Left cardiac atrium (tissue), 4 donors: ENCODE measurements around the gene MOSMO. TPM values are rescaled to one million over a fixed set of nuclear protein-coding genes. Genes with fewer than 3 reads are reported as not detected.
A peak's percentile ranks its signal among the peaks of the same experiment; 100 is the strongest.
"Not testable (repeated sequence)": the region's sequence is repeated elsewhere in the genome, so short reads cannot be mapped to it uniquely, and the experiment has no call there.

ENCODE experiments used
- ATAC-seq, 2 donors: fragments of 200-7000 bp; cut with Tn5 transposase; one replicate each; pipeline ENCODE4 v1.9.1; 2020; ENCODE audit warnings: mild to moderate bottlenecking in 2 of 2, moderate library complexity in 2 of 2
- DNase-seq: peaks from one replicate; pipeline ENCODE4 v3.0.0-alpha.2; 2020
- intact Hi-C, 2 donors: fragments of 100-400 bp; cut with DNase I; formaldehyde crosslinking; loops; one replicate each; pipeline versions ENCODE4 v1.14.1 to v1.15.1; 2022 to 2023
- total RNA-seq, 2 donors: library from RNA; stranded (reverse); fragmentation: NEBNext Ultra II Directional; extraction: Animal tissue kit (Norgen Biotek cat#: 25700); gene quantifications; one replicate each; pipeline ENCODE4 v1.2.1, GENCODE V29; 2021
- donor health status: DM: no; HTN: yes; CAD: no.
- donor health status: DM: no; HTN: yes; CAD: no; lungs with severe emphysema.
- donor health status: DM: yes; HTN: yes; CAD: no.
- donor health status: Dilated cardiomyopathy.

The MOSMO gene
- total RNA-seq, 2 donors from 2014 or later: 10.3 to 12.7 TPM

- DNase-seq (peak; percentile 48), ATAC-seq (peak; percentile 42 to 59)
- intact Hi-C loops: loop anchor here (2.0 to 5.0 kb wide), 3 partner anchors 75 to 109 kb away; partner anchors contain the start of gene PDZD9 (in 1 of the 2)
Measured at GRCh38 chr16:22077700-22078313, 69.9 kb downstream of the MOSMO start.

DNA sequence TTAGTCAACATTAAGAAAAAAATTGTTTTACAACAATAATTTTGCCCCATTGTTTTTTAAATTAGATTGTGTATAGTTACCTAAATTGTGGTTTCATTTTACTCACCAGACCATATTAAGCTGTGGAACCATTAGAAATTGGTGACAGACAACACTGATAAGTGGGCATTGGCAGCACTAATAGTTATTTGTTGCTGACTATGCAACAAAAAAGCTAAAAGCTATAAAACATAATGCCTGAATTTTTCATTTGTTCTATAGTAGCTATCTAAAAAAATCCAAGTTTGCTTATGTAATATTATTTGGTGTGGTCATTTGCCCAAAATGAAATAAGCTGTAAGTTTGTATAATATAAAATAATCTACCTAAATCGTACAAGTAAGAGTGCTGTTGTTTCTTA, 70.7 kb downstream of the MOSMO start:
- DNase-seq: no peak
- intact Hi-C loops: loop anchor here (5.0 kb wide), 2 partner anchors 76 to 109 kb away; partner anchors contain the start of gene PDZD9 (in 1 of the 2)
- ATAC-seq: no peak

GRCh38 chr16:22081050-22081449, 73.1 kb downstream of the MOSMO start:
- intact Hi-C loops: no loop called here
- ATAC-seq (no peak), DNase-seq (no peak)

GRCh38 chr16:22086440-22086839, 78.5 kb downstream of the MOSMO start:
- ATAC-seq (no peak), DNase-seq (no peak)
- intact Hi-C loops: no loop called here

DNA sequence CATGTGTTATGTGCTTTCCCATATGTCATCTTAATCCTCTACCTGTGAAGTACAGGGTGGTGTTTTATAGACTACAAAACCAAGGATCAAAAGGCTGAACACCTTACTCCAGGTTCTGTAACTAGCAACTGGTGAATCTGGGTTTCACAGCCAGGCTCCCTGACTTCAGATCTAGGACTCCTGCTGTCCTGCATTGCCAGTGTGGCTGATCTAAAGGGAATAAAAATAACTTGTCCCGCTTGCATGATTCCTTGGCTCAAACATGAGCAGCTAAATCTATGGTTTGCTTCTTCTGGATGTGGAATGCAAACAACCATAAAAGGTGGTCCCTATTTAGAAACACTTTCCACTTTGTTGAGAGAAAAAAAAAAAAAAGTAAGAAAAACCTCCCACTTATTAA, 80.7 kb downstream of the MOSMO start:
- intact Hi-C loops: no loop called here
- DNase-seq (no peak), ATAC-seq (no peak)

- DNase-seq (no peak), ATAC-seq (no peak)
- intact Hi-C loops: loop anchor here in 1 of 2 donors (10.0 kb wide), 1 partner anchor 85 kb away; no protein-coding TSS in a partner anchor
Measured at GRCh38 chr16:22089910-22090309, 82.0 kb downstream of the MOSMO start.

DNA sequence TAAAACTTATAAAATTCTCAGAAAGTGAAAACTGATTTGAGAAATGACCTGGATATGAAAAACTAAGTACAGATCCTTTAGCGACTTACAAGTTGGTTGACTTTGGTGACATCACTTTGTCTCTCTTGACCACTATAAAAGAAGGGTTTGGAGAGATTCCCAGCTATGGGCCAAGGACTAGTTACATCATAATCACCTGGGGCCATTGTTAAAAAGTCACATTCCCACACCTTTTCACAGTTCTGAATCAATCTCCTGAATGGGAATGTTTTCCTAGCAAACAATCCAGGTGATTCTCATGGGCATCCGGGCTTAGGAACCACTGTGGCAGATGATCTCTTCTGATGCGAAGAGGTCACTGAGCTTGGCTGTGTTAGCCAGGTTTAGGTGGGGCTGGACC, 83.8 kb downstream of the MOSMO start:
- DNase-seq: no peak
- no peak for ATAC-seq
- intact Hi-C loops: loop anchor here in 1 of 2 donors (10.0 kb wide), 1 partner anchor 83 kb away; no protein-coding TSS in a partner anchor

DNA sequence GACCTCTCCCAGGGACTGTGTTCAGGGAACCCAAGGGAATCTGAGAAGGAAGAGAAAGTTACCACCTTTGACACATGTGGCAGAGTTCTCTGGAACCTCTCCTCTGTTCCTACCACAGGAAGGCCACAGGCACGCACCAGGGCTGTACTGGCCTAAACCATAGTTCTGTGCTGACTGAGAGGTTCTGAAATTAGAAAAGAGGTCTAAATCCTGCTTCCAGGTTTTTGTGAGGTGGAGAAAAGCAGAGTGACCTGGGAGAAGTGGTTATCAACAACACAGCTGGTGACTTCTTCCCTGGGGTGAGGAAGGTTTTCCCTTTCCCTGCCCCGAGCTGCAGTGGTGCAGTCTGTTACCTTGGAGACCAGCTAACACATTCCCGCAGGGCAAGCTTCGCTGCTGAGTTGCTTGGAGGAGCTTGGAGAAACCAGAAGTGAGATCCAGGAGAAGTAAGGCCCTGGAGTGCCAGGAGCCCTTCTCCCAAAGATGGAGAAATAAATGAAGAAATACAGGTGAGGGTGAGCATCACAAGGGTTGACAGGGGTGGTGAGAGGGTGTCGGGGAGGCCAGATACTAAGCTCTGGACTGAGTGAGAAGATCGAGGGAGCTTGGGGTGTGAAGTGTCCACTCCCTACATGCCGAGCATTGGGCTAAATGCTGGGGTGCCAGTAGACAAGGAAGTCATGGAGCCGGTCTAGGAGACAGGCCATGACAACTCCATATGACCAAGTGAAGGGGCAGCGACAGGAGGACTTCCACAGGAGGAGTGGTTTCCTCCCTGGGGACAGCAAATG, 84.4 kb downstream of the MOSMO start, which contains the start of gene VWA3A:
VWA3A (plus strand) TSS at position 399 of the 791 bp plus-strand sequence; CDS start at position 496, 97 bp downstream.
- intact Hi-C loops: loop anchor here in 1 of 2 donors (10.0 kb wide), 1 partner anchor 82 kb away; no protein-coding TSS in a partner anchor
- DNase-seq: no peak
- ATAC-seq: peak; percentile 59 to 63

DNA sequence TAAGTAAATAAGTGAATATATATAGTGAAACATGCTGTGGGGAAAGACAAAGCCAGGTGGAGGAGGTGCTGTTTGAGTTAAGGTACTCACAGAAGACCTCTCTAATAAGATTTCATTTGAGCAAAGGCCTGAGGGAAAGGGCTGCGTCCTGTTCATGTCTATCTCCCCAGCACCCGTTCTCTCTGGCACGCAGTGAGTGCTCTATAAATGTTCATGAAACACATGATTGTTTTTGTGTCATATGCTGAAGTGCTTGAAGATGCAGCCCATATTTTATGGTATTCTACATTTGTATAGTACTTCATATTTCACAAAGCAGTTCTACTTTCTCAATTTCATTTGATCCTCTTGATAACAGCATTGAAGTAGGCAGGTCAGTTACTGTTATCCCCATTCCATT, 85.4 kb downstream of the MOSMO start:
- intact Hi-C loops: loop anchor here in 1 of 2 donors (10.0 kb wide), 1 partner anchor 81 kb away; no protein-coding TSS in a partner anchor
- DNase-seq: no peak
- no peak for ATAC-seq

GRCh38 chr16:22093996-22094395, 86.1 kb downstream of the MOSMO start:
- intact Hi-C loops: loop anchor here in 1 of 2 donors (10.0 kb wide), 1 partner anchor 81 kb away; no protein-coding TSS in a partner anchor
- no peak for ATAC-seq
- DNase-seq: no peak

DNA sequence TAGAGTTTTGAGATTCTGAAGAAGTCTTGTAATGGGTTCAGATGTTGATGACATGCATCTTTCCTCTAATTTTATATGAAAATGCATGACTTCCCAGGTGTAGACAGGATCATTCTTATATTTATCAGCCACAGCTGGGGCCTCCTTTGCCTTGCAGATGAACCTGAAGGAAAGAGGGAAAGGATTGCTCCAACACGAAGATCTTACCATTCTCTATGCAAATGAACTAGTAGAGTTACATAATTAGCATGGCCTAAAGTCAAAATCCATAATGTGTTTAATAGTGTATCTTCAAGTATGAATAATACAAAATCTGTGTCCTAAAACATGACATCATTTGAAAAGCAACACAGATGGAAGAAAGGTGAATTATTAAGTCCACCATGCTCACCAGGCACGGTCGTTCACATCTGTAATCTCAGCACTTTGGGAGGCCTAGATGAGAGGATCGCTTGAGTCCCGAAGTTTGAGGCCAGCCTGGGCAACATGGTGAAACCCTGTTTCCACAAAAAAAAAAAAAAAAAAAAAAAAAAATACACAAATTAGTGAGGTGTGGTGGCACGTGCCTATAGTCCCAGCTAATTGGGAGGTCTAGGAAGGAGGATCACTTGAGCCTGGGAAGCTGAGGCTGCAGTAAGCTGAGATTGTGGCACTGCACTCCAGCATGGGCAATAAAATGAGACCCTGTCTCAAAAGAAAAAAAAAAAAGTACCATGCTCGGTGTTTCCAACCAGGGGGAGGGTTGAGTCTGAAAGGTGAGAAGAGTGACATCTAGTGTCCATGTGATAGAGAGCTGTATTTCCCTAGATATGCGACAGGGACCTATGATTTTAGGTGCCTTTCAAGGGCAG, 90.7 kb downstream of the MOSMO start:
- peak; percentile 55 to 60 for ATAC-seq
- DNase-seq: no peak
- intact Hi-C loops: loop anchor here (2.0 to 10.0 kb wide), 3 partner anchors 76 to 98 kb away; partner anchors contain the start of gene PDZD9 (in 2 of the 2)

GRCh38 chr16:22099256-22099975, 91.5 kb downstream of the MOSMO start:
- no peak for ATAC-seq
- DNase-seq: no peak
- intact Hi-C loops: loop anchor here (2.0 to 10.0 kb wide), 3 partner anchors 75 to 99 kb away; partner anchors contain the start of gene PDZD9 (in 2 of the 2)

GRCh38 chr16:22103441-22103840, 95.5 kb downstream of the MOSMO start:
- intact Hi-C loops: no loop called here
- no peak for DNase-seq
- no peak for ATAC-seq

DNA sequence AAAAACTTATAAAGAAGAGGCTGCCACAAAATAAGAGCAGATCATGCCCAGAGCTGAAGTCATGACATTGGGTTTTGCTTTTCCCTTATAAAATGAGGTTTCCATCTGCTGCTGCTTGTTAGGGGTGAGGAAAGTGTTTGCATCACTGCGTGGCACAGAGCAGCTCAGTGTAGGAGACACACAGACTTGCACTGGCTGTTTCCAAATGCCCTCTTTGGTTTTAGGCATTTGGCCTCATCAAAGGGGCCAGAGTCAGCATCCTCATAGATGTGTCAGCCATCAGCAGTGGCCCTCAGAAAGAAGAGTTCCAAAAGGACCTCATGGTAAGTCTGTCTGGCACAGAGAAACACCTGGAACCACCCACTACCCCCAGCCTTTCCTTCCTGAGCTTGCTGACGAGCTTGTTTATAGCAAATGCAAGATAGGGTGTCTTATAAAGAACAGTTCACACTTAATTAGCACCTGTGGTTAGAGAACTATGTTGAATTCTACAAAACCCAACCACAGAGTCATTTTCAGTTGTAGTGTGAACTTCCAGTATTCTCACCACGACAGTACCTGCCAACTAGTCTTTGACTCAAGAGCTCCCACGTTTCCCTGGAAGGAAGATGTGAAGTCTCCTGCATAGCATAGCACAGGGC, 101.5 kb downstream of the MOSMO start:
- no peak for ATAC-seq
- intact Hi-C loops: no loop called here
- no peak for DNase-seq

DNA sequence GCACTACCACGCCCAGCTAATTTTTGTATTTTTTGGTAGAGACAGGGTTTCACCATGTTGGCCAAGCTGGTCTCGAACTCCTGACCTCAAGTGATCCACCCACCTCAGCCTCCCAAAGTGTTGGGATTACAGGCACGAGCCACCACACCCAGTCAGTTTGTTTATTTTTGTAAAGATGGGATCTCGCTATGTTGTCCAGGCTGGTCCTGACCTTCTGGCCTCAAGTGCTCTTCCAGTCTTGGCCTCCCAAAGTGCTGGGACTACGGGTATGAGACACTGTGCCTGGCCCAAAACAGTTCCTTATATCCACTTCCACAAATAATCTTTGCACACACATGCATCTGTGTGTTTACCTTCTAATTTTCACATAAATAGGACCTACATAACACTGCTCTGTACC, 103.7 kb downstream of the MOSMO start:
- intact Hi-C loops, ATAC-seq, DNase-seq: not testable (repeated sequence)

DNA sequence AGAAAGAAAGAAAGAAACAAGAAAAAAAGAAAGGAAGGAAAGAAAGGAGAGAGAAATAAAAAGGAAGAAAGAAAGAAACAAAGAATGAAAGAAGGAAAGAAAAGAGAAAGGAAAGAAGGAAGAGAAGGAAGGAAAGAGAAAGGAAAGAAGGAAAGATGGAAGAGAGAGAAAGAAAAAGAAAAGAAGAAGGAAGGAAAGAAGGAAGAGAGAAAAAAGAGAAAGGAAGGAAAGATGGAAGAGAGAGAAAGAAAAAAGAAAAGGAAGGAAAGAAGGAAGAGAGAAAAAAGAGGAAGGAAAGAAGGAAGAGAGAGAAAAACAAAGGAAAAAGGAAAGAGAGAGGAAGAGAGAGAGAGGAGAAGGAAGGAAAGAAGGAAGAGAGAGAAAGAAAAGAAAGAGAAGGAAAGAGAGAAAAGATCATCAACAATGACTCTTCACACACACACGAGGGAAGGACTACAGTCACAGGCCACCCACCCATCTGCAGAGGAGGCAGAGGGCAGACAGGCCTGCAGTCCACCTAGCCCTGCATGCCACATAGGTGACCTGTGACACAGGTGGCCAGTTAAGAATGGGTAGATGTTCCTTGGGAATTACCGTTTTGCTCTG, 108.3 kb downstream of the MOSMO start:
- intact Hi-C loops: no loop called here
- ATAC-seq (no peak), DNase-seq (no peak)

- intact Hi-C loops: no loop called here
- DNase-seq (no peak), ATAC-seq (no peak)
Measured at GRCh38 chr16:22117609-22118008, 109.7 kb downstream of the MOSMO start.
